Peyer's patch (tissue), 4 donors: ENCODE measurements around the gene GJB5. TPM values are rescaled to one million over a fixed set of nuclear protein-coding genes. Genes with fewer than 3 reads are reported as not detected.

ENCODE experiments used
- DNase-seq, 3 donors: peaks; one replicate each; pipeline ENCODE4 v3.0.0-alpha.2; 2017 to 2019
- H3K27ac ChIP-seq, 4 donors: fragments of 200-600 bp; sonication (generic); one replicate each; pipeline ENCODE4 v1.5.1; 2016 to 2019
- H3K27me3 ChIP-seq, 2 donors: fragments of 200-600 bp; sonication (generic); one replicate each; pipeline ENCODE4 v1.5.1; 2019
- H3K36me3 ChIP-seq, 3 donors: fragments of 200-600 bp; sonication (generic); one replicate each; pipeline ENCODE4 v1.5.1; 2016 to 2019
- H3K4me1 ChIP-seq, 4 donors: fragments of 200-600 bp; sonication (generic); one replicate each; pipeline ENCODE4 v1.5.1; 2016 to 2019
- H3K4me3 ChIP-seq, 4 donors: fragments of 200-600 bp; sonication (generic); 1 replicate in 3 of 4; 2 replicates in 1 of 4; pipeline ENCODE4 v1.5.1; 2016 to 2019; ENCODE audit warnings: mild to moderate bottlenecking in 1 of 4
- H3K9me3 ChIP-seq, 4 donors: fragments of 200-600 bp; sonication (generic); one replicate each; pipeline ENCODE4 v1.5.1; 2016 to 2019; ENCODE audit warnings: mild to moderate bottlenecking in 1 of 4
- POLR2A ChIP-seq, 2 donors: fragments of 450-650 bp; IDR thresholded peaks; one replicate each; pipeline ENCODE4 v1.5.1; 2017; ENCODE audit warnings: antibody characterized with exemption in 2 of 2, mild to moderate bottlenecking in 2 of 2, moderate library complexity in 2 of 2
- total RNA-seq, 4 donors: library from RNA; depleted of rRNA; stranded (reverse); fragments of >200 nt; gene quantifications; one replicate each; pipeline ENCODE4 v1.1.0, GENCODE V29; 2016
- TF ChIP-seq, protein P1 (sequence below), 6 experiments: fragments of 450-650 bp in 4 of 6; fragments of 200-600 bp in 2 of 6; sonication (generic) in 1 of 6; IDR thresholded peaks; one replicate each; pipeline ENCODE4 v1.5.1; 2017 to 2019; ENCODE audit warnings: antibody characterized with exemption in 6 of 6, mild to moderate bottlenecking in 3 of 6, moderate library complexity in 1 of 6

GJB5 gene
- total RNA-seq, 4 donors from 2014 or later: not detected

DNA sequence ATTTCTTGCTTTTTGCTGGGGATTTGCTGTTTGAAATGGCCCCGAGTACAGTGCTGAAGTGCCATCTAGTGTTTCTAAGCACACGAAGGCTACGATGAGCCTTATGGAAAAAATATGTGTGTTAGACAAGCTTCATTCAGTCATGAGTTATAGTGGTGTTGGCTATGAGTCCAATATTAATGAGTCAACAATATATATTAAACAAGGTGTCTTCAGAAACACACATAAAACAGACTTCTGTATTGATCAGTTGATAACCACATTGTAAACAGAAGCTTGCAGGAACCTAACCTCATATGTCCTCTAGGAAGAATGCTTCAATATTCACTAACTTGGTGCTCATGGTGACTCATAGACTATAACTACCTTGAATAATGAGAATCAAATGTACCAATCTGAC lies 1.7 kb upstream of the GJB5 start:
- no peaks in the 10 kb centered on the region for H3K9me3 ChIP-seq
- TF ChIP-seq, protein P1, sequence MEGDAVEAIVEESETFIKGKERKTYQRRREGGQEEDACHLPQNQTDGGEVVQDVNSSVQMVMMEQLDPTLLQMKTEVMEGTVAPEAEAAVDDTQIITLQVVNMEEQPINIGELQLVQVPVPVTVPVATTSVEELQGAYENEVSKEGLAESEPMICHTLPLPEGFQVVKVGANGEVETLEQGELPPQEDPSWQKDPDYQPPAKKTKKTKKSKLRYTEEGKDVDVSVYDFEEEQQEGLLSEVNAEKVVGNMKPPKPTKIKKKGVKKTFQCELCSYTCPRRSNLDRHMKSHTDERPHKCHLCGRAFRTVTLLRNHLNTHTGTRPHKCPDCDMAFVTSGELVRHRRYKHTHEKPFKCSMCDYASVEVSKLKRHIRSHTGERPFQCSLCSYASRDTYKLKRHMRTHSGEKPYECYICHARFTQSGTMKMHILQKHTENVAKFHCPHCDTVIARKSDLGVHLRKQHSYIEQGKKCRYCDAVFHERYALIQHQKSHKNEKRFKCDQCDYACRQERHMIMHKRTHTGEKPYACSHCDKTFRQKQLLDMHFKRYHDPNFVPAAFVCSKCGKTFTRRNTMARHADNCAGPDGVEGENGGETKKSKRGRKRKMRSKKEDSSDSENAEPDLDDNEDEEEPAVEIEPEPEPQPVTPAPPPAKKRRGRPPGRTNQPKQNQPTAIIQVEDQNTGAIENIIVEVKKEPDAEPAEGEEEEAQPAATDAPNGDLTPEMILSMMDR (IDR thresholded peaks at IDR 0.05): no peak
- no peak for TF ChIP-seq POLR2A (IDR thresholded peaks at IDR 0.05)
- H3K27ac ChIP-seq: no peak overlapping the region
- H3K36me3 ChIP-seq: no peaks in the 10 kb centered on the region
- no peaks in the 10 kb centered on the region for H3K4me1 ChIP-seq
- H3K4me3 ChIP-seq: no peak overlapping the region
- DNase-seq: no peak
- no peaks in the 10 kb centered on the region for H3K27me3 ChIP-seq

DNA sequence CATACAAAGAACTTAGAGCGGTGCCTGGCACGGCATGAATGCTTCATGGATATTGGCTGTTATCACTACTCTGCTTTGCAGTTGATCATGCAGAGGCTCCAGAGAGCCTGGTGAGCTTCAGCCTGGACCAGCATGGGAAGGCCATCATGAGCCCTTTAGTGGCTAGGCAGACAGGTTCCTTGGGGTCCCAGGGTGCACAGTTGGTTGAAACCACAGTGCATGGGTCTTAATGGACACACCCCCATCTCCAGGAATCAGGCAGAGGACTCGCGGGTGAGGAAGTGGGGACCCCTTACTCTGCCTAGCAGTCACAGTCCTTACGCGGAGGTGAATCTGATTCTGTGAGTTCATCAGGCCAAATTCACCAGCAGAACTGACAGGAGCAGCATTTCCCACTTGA lies 1.1 kb downstream of the GJB5 start:
- no peaks in the 10 kb centered on the region for H3K4me1 ChIP-seq
- TF ChIP-seq, protein P1 (IDR thresholded peaks at IDR 0.05): no peak
- no peak for TF ChIP-seq POLR2A (IDR thresholded peaks at IDR 0.05)
- H3K36me3 ChIP-seq: no peaks in the 10 kb centered on the region
- no peak overlapping the region for H3K4me3 ChIP-seq
- no peaks in the 10 kb centered on the region for H3K27me3 ChIP-seq
- no peaks in the 10 kb centered on the region for H3K9me3 ChIP-seq
- no peak overlapping the region for H3K27ac ChIP-seq
- DNase-seq: no peak

GRCh38 chr1:34757386-34757785 lies 2.5 kb downstream of the GJB5 start:
- H3K27ac ChIP-seq: no peak overlapping the region
- no peaks in the 10 kb centered on the region for H3K27me3 ChIP-seq
- no peak for TF ChIP-seq POLR2A (IDR thresholded peaks at IDR 0.05)
- no peaks in the 10 kb centered on the region for H3K4me1 ChIP-seq
- H3K9me3 ChIP-seq: no peaks in the 10 kb centered on the region
- H3K36me3 ChIP-seq: no peaks in the 10 kb centered on the region
- DNase-seq: no peak
- H3K4me3 ChIP-seq: no peak overlapping the region

DNA sequence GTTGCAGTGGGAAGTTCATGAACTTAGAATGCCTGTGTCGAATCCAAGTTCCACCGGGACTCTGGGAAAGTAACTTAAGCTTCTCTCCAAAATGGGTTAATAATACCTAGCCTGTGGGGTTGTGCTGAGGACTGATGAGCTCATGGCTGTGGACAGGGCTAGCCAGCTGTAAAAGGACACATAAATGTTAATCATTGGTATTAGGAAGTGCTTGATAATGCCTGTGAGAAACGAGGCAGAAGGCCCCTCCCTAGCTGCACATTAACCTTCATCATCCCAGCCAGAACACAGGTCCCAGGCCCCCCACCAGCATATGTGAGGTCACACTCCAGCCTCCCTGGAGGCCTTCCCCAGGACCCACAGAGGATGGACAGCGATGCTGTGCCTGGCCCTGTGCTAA lies 3.9 kb downstream of the GJB5 start:
- Histone ChIP-seq H3K9me3 (no peaks in the 10 kb centered on the region), H3K27ac (no peak overlapping the region), H3K4me1 (no peaks in the 10 kb centered on the region), H3K27me3 (no peaks in the 10 kb centered on the region), H3K36me3 (no peaks in the 10 kb centered on the region), H3K4me3 (no peak overlapping the region)
- DNase-seq: no peak
- TF ChIP-seq, protein P1 (IDR thresholded peaks at IDR 0.05): no peak
- TF ChIP-seq POLR2A (IDR thresholded peaks at IDR 0.05): no peak

DNA sequence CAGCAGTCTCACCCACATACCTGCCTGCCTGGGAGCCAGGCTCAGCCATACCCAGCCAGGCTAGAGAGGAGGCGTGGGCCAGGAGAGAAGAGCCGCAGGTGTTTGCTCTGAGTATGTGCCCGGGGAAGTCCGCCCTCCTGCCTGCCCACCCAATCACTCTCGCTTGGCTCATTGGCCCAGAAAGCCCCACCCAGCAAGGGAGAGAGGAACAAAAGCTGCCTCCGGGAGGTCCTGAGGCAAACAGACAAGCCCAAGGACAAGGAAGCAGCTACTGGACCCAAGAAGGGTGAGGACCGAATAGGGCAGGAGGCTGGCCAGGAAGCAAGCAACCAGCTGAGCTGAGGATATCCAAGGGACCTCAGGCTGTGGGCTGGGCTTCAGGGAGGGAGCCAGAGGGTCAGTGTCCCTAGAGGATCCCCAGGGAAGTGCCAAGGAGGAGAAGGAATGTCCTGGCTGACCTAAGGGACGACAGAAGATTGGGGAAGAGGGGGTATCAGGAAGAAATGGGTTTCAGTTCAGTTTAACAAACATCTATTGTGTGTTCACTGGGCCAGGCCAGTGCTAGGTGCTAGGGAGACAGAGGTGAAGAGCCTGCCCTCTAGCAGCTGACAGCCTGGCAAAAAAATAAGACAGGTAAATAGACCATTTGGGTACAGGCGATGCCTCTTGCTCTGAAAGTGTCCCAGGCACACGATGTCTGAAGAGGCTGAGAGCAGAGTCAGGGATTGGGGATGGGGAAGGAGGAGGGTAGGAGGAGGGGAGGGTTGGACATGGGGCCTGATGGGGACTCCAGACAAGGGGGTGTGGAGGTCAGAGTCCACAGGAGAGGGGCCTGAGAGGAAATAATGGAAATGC lies 4.9 kb downstream of the GJB5 start, which contains the start of gene GJB4:
Gene GJB4 (plus strand): TSS at position 238 of the 855 bp plus-strand sequence. CDS start 1,515 bp downstream, outside the sequence.
- Histone ChIP-seq H3K27ac (no peak within 1 kb of the TSS), H3K27me3 (no peaks in the 10 kb centered on the region), H3K36me3 (no peaks in the 10 kb centered on the region), H3K4me3 (no peak within 1 kb of the TSS), H3K9me3 (no peaks in the 10 kb centered on the region), H3K4me1 (no peaks in the 10 kb centered on the region)
- TF ChIP-seq, protein P1 (IDR thresholded peaks at IDR 0.05): no peak
- no peak for TF ChIP-seq POLR2A (IDR thresholded peaks at IDR 0.05)
- DNase-seq: no peak

- no peak for DNase-seq
- Histone ChIP-seq H3K9me3 (no peaks in the 10 kb centered on the region), H3K4me1 (no peaks in the 10 kb centered on the region), H3K36me3 (no peaks in the 10 kb centered on the region), H3K27ac (no peak overlapping the region), H3K4me3 (no peak overlapping the region), H3K27me3 (no peaks in the 10 kb centered on the region)
- TF ChIP-seq, protein P1 (IDR thresholded peaks at IDR 0.05): no peak
- no peak for TF ChIP-seq POLR2A (IDR thresholded peaks at IDR 0.05)
Observed at GRCh38 chr1:34761176-34761761, 6.4 kb downstream of the GJB5 start.
